OCI-LY7 (cell line): ENCODE measurements around the gene SCCPDH. TPM values are rescaled to one million over a fixed set of nuclear protein-coding genes. Genes with fewer than 3 reads are reported as not detected.
A peak's percentile ranks its signal among the peaks of the same experiment; 100 is the strongest.

Experiments used
- BruUV-seq: library from RNA; stranded (reverse); fragments of 400-500 nt; replicated peaks from 2 replicates; lab custom pipeline; 2021; lab: Mats Ljungman, UMichigan
- CTCF ChIA-PET: fragments of 300-600 bp; sonication (Branson Sonifier 250); formaldehyde crosslinking; loops from one replicate; lab custom pipeline; 2022; ENCODE audit warnings: antibody characterized with exemption; ENCODE audit not compliant: unreplicated experiment; lab: Charles Lee
- POLR2A ChIA-PET: fragments of 300-600 bp; sonication (Branson Sonifier 250); formaldehyde crosslinking; loops from one replicate; lab custom pipeline; 2022; ENCODE audit warnings: antibody characterized with exemption; lab: Charles Lee
- DNase-seq: peaks from one replicate; pipeline ENCODE4 v3.0.0-alpha.2; 2015; ENCODE audit warnings: low spot score
- H2AFZ ChIP-seq: fragments of 200-600 bp; sonication (generic), shearing (Covaris generic); 2 replicates; pipeline ENCODE4 v1.6.1; 2014; ENCODE audit warnings: mild to moderate bottlenecking, antibody characterized with exemption, low read length, moderate library complexity
- H3K27ac ChIP-seq: fragments of 200-600 bp; sonication (generic); 2 replicates; pipeline ENCODE4 v1.5.1; 2014; ENCODE audit warnings: mixed run types, low read depth, mild to moderate bottlenecking, moderate library complexity, low read length, inconsistent platforms; ENCODE audit not compliant: poor library complexity, severe bottlenecking
- H3K36me3 ChIP-seq: fragments of 200-600 bp; sonication (generic); 2 replicates; pipeline ENCODE4 v1.6.1; 2014; ENCODE audit warnings: mild to moderate bottlenecking, antibody characterized with exemption, low read length, moderate library complexity, mixed read lengths; ENCODE audit not compliant: insufficient read depth
- H3K4me1 ChIP-seq: fragments of 200-600 bp; sonication (generic); 2 replicates; pipeline ENCODE4 v1.5.1; 2014; ENCODE audit warnings: mild to moderate bottlenecking, low read length; ENCODE audit not compliant: insufficient read depth, poor library complexity, severe bottlenecking
- H3K4me2 ChIP-seq: fragments of 200-600 bp; sonication (generic); 2 replicates; pipeline ENCODE4 v1.6.1; 2014; ENCODE audit warnings: mild to moderate bottlenecking, low read length
- H3K4me3 ChIP-seq: fragments of 200-600 bp; sonication (generic); 2 replicates; pipeline ENCODE4 v1.5.1; 2014; ENCODE audit warnings: mild to moderate bottlenecking, low read depth, low read length; ENCODE audit not compliant: poor library complexity, severe bottlenecking
- H3K79me2 ChIP-seq: fragments of 200-600 bp; sonication (generic); 2 replicates; pipeline ENCODE4 v1.6.1; 2016; ENCODE audit warnings: low read depth, mild to moderate bottlenecking, low read length, moderate library complexity, mixed read lengths; ENCODE audit not compliant: insufficient read depth
- H3K9me2 ChIP-seq: fragments of 200-600 bp; sonication (generic); 2 replicates; pipeline ENCODE4 v1.6.1; 2016; ENCODE audit warnings: mild to moderate bottlenecking, low read length, mixed read lengths; ENCODE audit not compliant: insufficient read depth
- H3K9me3 ChIP-seq: fragments of 200-600 bp; sonication (generic); 2 replicates; pipeline ENCODE4 v1.6.1; 2014; ENCODE audit warnings: mild to moderate bottlenecking, mixed run types, low read length, mixed read lengths
- H4K20me1 ChIP-seq: fragments of 200-600 bp; sonication (generic); 2 replicates; pipeline ENCODE4 v1.6.1; 2014; ENCODE audit warnings: mild to moderate bottlenecking, antibody characterized with exemption, low read length, moderate library complexity, mixed read lengths; ENCODE audit not compliant: insufficient read depth
- CTCF ChIP-seq: fragments of 200-600 bp; sonication (generic); conservative IDR thresholded peaks from 2 replicates; pipeline ENCODE4 v1.5.1; 2014; ENCODE audit warnings: mild to moderate bottlenecking, antibody characterized with exemption, low read length, moderate library complexity, mixed read lengths
- EZH2phosphoT487 ChIP-seq: fragments of 200-600 bp; sonication (generic); IDR thresholded peaks from 2 replicates; pipeline ENCODE4 v1.6.1; 2018; ENCODE audit warnings: low read depth, borderline replicate concordance, mild to moderate bottlenecking, mixed run types, antibody characterized with exemption, low read length, moderate library complexity, mixed read lengths
- intact Hi-C: fragments of 100-400 bp; cut with micrococcal nuclease; formaldehyde crosslinking; loops from one replicate; pipeline ENCODE4 v1.10.0; 2022; ENCODE audit not compliant: unreplicated experiment
- total RNA-seq, 2 experiments: library from RNA; depleted of rRNA in 1 of 2; stranded (reverse); fragments of >200 nt in 1 of 2; shearing (Covaris generic) in 1 of 2; gene quantifications; 2 replicates each; pipeline ENCODE4 v1.2.3, GENCODE V29; 2014 to 2022

The SCCPDH gene
- total RNA-seq, 2 experiments from 2014 or later = 1.8 to 12.2 TPM

DNA sequence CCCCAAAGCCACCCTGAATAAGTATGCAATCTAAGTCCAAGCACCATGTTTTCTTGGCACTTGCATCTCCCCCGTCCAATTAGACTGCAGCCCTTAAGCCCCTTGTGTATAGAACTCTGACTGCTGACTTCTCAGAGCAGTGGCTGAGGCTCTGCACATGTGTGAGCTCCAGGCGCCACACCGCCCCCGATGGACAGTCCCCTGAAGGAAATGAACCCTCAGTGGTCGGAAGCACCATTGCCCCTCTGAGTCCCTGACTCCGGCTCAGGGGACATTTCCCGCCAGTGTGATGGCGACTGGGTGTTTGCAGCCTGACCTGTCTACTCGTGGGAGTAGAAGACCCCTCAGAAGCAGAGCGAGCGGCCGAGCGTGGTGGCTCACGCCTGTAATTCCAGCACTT, 37.2 kb upstream of the SCCPDH start:
- POLR2A ChIA-PET = no interaction called here

DNA sequence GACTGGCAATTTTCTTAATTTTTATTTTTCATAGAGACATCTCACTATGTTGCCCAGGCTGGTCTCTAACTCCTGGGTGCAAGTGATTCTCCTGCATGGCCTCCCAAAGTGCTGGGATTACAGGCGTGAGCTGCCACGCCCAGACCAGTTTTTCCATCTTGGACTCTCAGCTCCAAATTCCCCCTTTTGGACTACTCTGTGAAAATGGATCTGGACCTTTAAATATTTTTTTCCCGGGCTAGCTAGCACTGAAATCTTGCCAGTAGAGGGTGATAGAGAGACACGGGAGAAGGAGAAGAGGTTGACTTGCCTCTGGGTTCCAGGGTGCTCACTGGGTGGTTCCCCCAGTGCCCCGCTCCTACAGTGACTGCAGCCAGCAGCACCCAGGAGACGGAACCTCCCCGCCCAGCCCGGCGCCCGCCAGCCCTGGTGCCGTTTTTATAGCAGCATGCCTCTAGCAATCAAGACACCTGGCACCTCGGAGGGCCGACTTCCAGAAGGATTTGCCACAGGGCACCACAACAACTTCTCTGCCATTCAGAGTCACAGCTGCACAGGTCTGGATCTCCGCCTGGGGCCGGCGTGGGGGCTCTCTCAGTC, 34.7 kb upstream of the SCCPDH start:
- intact Hi-C loops = loop anchor here (1.0 to 10.0 kb wide), 3 partner anchors 65 to 135 kb away; partner anchors contain the start of genes CNST and TFB2M
- no TSS peak for BruUV-seq
- Histone ChIP-seq H3K9me2 (no peaks in the 10 kb centered on the region), H3K9me3 (peaks cover 9% of the 10 kb centered on the region; the same call in 1 of the 2 replicates), H3K79me2 (no peaks in the 10 kb centered on the region), H2AFZ (peak overlapping the region; percentile 85), H3K27ac (no peak overlapping the region), H3K4me2 (peak overlapping the region; percentile 59; the same call in 1 of the 2 replicates), H3K4me1 (no peaks in the 10 kb centered on the region), H3K4me3 (no peak overlapping the region), H4K20me1 (no peaks in the 10 kb centered on the region), H3K36me3 (no peaks in the 10 kb centered on the region)
- peak; percentile 77 for DNase-seq
- CTCF ChIA-PET = interaction anchor here (0.9 kb wide), 1 partner anchor 15 kb away, joined by 4 read pairs; no protein-coding TSS in a partner anchor
- TF ChIP-seq EZH2phosphoT487 (no peak), CTCF (peak; percentile 90)
- POLR2A ChIA-PET = interaction anchor here (0.8 to 1.0 kb wide), 2 partner anchors 15 to 67 kb away, joined by 3 to 6 read pairs; no protein-coding TSS in a partner anchor

More for the DNA sequence above, 37.2 kb upstream of the SCCPDH start:
- Histone ChIP-seq H2AFZ (no peak overlapping the region), H3K36me3 (no peaks in the 10 kb centered on the region), H4K20me1 (no peaks in the 10 kb centered on the region), H3K4me2 (no peak overlapping the region), H3K79me2 (no peaks in the 10 kb centered on the region), H3K9me3 (no peaks in the 10 kb centered on the region), H3K27ac (no peak overlapping the region), H3K4me1 (no peaks in the 10 kb centered on the region), H3K9me2 (no peaks in the 10 kb centered on the region), H3K4me3 (no peak overlapping the region)
- intact Hi-C loops = loop anchor here (5.0 kb wide), 1 partner anchor 120 kb away; the partner anchor contains the start of genes CNST and TFB2M
- BruUV-seq = no TSS peak
- TF ChIP-seq EZH2phosphoT487 (no peak), CTCF (no peak)
- CTCF ChIA-PET = no interaction called here
- DNase-seq = no peak

DNA sequence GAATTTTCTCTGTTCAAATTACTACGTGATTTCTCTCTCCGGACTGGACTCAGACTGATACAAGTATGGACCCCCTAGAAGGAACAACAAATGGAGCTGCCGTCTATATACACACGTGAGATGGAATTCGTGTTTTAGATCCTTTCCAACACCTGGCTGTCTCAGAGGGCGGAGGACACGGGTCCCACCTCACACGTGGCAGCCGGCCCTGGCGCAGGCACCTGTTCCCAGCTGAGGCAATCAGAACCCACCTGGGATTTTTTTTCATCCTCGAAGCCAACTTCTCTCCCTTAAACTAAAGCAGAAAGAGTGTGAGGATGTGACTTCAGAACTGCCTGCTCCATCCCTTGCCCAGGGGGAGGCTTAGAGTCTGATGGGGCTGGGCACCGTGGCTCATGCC, 34.1 kb upstream of the SCCPDH start:
- no peak for DNase-seq
- H3K4me1 ChIP-seq = no peaks in the 10 kb centered on the region
- peak overlapping the region; percentile 59; the same call in 1 of the 2 replicates for H3K4me2 ChIP-seq
- CTCF ChIA-PET = no interaction called here
- intact Hi-C loops = loop anchor here (10.0 kb wide), 1 partner anchor 135 kb away; no protein-coding TSS in a partner anchor
- TF ChIP-seq CTCF (no peak), EZH2phosphoT487 (no peak)
- H4K20me1 ChIP-seq = no peaks in the 10 kb centered on the region
- H2AFZ ChIP-seq = peak overlapping the region; percentile 85
- no TSS peak for BruUV-seq
- no peaks in the 10 kb centered on the region for H3K36me3 ChIP-seq
- H3K79me2 ChIP-seq = no peaks in the 10 kb centered on the region
- peaks cover 9% of the 10 kb centered on the region; the same call in 1 of the 2 replicates for H3K9me3 ChIP-seq
- no peak overlapping the region for H3K27ac ChIP-seq
- no peak overlapping the region for H3K4me3 ChIP-seq
- no peaks in the 10 kb centered on the region for H3K9me2 ChIP-seq
- POLR2A ChIA-PET = no interaction called here
